Measurements from ENCODE around the gene KSR2. TPM values are rescaled to one million over a fixed set of nuclear protein-coding genes. Genes with fewer than 3 reads are reported as not detected.

The KSR2 gene
- total RNA-seq, 1 experiment from 2014 or later: 0.06 TPM

DNA sequence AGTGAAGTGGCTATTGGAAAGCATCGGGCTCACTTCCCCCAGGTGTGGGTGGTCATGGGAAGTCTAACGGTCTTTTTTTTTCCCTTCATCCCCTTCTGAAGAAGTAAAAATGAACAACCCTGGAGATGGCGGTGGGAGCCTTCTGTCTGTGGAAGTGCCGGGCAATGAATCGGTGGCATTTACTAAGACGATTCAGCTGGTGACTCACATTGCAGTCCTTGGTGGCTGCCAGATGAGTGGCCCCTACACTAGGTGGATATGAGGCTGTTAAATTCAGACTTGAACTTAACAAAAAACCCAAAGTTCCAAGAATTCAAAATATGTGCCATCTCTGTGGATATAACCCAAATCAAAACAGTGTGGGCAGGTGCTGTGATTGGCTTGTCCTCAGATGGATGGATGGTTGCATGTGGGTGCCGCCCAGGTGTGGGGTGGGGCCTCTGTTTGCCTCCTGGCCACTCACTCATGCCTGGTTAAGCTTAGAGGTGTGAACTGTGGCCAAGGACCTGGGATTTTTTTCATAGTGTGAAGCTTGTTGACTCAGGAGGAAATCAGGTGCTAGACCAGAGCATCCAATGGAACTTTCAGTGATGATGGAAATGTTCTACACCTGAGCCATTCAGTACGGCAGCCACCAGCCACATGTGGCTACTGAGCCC is 430.6 kb downstream of the KSR2 start:
- H3K36me3 ChIP-seq: no peaks in the 10 kb centered on the region
- H3K9me3 ChIP-seq (replicated peaks): no peaks in the 10 kb centered on the region
- no peaks in the 10 kb centered on the region for H3K4me1 ChIP-seq
- no peak for DNase-seq
- H3K27ac ChIP-seq: no peak overlapping the region
- H3K27me3 ChIP-seq: no peaks in the 10 kb centered on the region
- no peak overlapping the region for H3K4me3 ChIP-seq

DNA sequence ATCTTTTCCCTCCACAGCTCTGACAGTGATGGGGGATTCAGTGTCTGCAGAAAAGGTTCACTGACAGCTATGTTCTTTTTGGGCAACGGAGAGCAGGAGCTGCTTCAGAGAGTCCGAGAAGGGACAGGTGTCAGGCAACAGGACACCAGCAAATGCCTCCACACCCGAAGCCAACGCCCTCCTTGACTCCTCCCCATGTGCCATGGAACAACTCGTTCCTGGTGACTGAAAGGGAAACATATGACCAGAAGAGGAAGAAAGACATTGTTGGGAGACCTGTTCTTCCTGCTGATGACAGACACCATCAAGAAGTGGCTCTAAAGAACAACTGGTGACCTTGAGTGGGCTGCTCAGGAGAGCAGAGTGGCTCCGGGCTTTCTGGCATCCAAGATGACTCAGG is 435.1 kb downstream of the KSR2 start:
- peak; percentile 11 to 38 for DNase-seq
- Histone ChIP-seq H3K27ac (no peak overlapping the region), H3K36me3 (no peaks in the 10 kb centered on the region)

DNA sequence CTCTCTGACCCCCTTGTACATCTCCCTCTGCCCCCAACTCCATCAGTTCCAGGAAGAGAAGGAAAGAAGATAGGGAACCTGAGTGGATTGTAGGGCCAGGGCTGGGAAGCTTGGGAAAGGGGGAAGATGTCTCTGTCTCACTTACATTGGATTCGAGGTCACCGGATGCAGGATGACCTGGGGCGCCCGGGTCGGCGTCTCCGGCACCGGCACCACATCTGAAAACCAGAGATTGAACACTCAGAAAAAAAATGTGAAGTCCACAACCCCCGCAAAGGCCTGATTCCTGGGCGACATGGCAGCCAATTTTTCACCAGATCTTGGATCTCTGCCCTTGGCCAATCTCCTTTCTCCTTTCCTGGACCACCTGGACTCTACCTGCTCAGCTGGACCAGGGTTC is 438.0 kb downstream of the KSR2 start:
- Histone ChIP-seq H3K4me1 (peaks cover 30% of the 10 kb centered on the region), H3K9me3 (replicated peaks) (no peaks in the 10 kb centered on the region), H3K36me3 (no peaks in the 10 kb centered on the region), H3K27ac (no peak overlapping the region), H3K27me3 (no peaks in the 10 kb centered on the region), H3K4me3 (no peak overlapping the region)
- DNase-seq: no peak

More for the DNA sequence above, 435.1 kb downstream of the KSR2 start:
- Histone ChIP-seq H3K9me3 (replicated peaks) (no peaks in the 10 kb centered on the region), H3K4me1 (peaks cover 4% of the 10 kb centered on the region), H3K4me3 (no peak overlapping the region), H3K27me3 (no peaks in the 10 kb centered on the region)

DNA sequence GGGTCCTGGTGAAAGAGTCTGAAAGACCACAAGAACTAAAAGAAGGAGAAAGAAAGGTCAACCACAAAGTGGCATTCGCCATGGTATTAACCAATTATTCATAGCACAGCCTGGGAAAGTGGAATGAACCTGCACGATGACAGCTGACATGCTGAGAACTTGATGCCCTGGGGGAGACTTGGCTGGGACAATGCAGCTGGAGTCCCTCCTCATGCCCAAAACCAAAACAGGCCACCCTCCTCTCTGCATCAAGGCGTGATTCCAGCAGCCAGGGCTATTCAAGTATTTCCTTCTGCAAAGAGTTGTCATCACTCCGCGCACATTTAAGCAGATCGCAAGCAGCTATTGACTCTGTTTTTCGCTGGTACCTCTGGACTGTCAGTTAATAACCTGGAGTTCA is 440.3 kb downstream of the KSR2 start:
- Histone ChIP-seq H3K27ac (peak overlapping the region; percentile 66), H3K36me3 (no peaks in the 10 kb centered on the region), H3K27me3 (no peaks in the 10 kb centered on the region), H3K9me3 (replicated peaks) (no peaks in the 10 kb centered on the region), H3K4me3 (no peak overlapping the region), H3K4me1 (peaks cover 37% of the 10 kb centered on the region)
- peak; percentile 87 to 94 for DNase-seq

DNA sequence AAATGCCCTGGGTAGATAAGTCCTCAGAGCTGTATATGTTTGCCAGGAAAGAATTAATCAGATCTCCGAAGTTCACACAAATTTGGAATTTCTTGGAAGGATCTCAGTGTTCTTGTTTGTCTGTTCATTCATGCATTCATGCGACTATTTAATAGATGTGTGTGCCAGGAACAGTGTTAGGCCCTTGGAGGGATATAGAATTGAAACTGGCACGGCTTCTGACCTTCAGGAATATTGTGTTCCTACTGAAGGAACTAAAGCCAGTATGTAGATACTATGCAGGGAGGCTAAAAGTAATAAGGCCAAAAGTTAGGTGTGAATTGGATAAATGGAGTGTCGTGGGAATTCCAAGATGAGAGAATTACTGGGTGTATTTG is 441.3 kb downstream of the KSR2 start:
- Histone ChIP-seq H3K27ac (peak overlapping the region; percentile 66), H3K36me3 (no peaks in the 10 kb centered on the region), H3K27me3 (no peaks in the 10 kb centered on the region), H3K4me1 (peaks cover 37% of the 10 kb centered on the region), H3K4me3 (no peak overlapping the region), H3K9me3 (replicated peaks) (no peaks in the 10 kb centered on the region)
- DNase-seq: no peak

DNA sequence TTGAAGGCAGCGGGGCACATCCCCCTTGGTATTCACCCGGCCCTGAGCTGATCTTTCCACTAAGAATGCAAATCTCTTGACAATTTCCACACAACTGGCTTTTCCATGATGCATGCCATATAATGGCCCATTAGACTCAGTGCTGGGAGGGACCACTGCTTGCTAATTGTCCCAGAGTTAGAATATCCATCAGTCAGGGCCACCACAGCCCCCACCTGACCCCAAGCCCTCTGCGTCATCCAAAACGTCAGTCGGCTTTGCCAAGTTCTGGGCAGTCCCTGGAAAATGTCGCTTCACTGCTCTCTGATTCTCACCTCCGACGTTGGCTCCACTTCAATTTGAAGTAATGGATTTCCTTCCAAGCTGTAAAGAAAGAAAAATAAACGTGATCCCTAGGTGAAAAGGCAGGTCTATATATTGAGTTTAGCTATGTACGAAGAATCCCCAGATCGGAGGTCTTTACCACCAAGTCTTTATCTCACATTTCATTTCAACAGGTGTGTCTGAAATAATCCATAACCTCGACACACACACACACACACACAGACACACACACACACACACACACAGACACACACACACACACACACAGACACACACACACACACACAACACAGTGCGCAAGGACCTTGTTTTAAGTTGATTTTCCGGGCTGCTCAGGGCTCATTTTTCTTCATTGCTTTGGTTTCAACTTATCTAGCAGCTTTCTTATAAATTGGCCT is 441.9 kb downstream of the KSR2 start:
- Histone ChIP-seq H3K9me3 (replicated peaks) (no peaks in the 10 kb centered on the region), H3K36me3 (no peaks in the 10 kb centered on the region), H3K27me3 (no peaks in the 10 kb centered on the region), H3K4me1 (peaks cover 37% of the 10 kb centered on the region), H3K4me3 (no peak overlapping the region), H3K27ac (peak overlapping the region; percentile 66)
- peak in 1 of 2 experiments; percentile 34 for DNase-seq

DNA sequence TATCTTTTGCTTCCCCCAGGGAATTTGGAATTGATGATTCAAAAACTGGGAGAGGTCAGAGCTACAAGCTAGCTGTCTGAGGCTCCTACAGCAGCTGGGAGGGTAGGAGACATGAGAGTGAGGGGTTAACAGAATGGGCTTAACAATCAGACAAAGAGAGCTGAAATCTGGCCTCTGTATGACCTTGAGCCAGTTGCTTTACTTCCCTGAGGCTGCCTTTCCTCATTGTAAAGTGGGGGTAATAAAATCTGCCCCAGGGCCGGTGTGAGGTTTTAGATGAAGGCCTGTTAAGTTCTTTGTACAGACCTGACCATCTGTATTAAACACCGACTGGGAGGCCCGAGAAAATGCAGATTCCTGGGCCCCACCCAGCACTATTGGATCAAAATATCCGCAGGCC is 443.0 kb downstream of the KSR2 start:
- Histone ChIP-seq H3K36me3 (no peaks in the 10 kb centered on the region), H3K4me1 (peaks cover 37% of the 10 kb centered on the region), H3K9me3 (replicated peaks) (no peaks in the 10 kb centered on the region), H3K27me3 (no peaks in the 10 kb centered on the region), H3K27ac (peak overlapping the region; percentile 66; the same call in 1 of the 2 replicates), H3K4me3 (no peak overlapping the region)
- DNase-seq: peak; percentile 55 to 84

DNA sequence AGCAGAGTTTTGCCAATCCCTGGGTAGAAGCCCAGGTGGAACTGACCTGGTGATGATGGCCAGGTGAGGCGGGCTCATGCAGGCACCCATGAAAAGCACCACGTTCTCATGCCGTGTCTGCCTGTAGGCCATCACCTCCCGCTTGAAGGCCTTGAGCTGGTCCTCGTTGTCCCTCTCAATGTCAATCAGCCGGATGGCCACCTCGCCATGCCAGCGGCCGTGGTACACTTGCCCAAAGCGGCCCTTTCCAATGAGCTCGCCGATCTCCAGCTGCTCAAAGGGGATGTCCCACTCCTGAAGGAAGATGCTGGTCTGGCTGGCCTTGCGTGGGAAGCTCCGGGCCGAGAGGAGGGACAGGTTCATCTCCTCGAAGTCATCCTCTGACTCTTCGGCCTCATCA is 444.0 kb downstream of the KSR2 start:
- H3K36me3 ChIP-seq: no peaks in the 10 kb centered on the region
- peaks cover 37% of the 10 kb centered on the region for H3K4me1 ChIP-seq
- no peak overlapping the region for H3K4me3 ChIP-seq
- no peak for DNase-seq
- H3K27ac ChIP-seq: no peak overlapping the region
- no peaks in the 10 kb centered on the region for H3K27me3 ChIP-seq
- H3K9me3 ChIP-seq (replicated peaks): no peaks in the 10 kb centered on the region

DNA sequence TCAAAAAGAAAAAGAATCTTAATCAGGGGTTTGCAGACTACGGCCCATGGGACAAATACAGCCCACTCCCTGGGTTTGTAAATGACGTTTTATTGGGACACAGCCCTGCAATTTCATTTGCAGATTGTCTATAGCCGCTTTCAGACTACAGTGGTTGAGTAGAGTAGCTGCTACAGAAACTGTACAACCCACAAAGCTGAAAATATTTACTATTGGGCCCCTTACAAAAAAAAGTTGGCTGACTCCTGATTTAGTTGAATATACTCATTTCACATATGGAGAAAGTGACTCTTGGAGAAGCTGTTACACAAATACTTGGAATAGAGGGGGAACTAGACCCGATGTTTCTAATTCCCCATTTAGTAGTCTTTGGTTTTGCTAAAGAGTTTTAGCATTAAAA is 444.8 kb downstream of the KSR2 start:
- DNase-seq: no peak
- Histone ChIP-seq H3K9me3 (replicated peaks) (no peaks in the 10 kb centered on the region), H3K27me3 (no peaks in the 10 kb centered on the region), H3K4me1 (peaks cover 36% of the 10 kb centered on the region), H3K4me3 (no peak overlapping the region), H3K27ac (no peak overlapping the region), H3K36me3 (no peaks in the 10 kb centered on the region)

DNA sequence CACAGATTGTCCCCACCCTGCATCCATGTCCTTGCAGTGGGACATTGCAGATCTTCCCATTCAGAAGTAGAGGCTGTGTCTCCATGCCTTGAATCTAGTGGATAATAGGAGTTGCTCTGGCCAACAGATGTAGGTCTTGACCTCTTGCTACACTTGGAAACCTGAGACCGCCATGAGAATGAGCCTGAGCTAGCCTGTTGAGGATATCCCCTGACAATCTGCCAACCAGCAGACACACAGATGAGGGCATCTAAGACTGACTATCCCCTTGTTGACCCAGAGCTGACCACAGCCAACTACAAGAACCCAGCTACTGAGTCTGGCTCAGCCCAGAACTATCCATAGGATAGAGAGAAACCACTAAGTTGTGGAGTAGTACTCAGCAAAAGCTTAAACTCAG is 446.2 kb downstream of the KSR2 start:
- Histone ChIP-seq H3K9me3 (replicated peaks) (no peaks in the 10 kb centered on the region), H3K36me3 (no peaks in the 10 kb centered on the region), H3K4me1 (peaks cover 25% of the 10 kb centered on the region), H3K27ac (no peak overlapping the region), H3K27me3 (no peaks in the 10 kb centered on the region), H3K4me3 (no peak overlapping the region)
- peak in 1 of 2 experiments; percentile 26 for DNase-seq

DNA sequence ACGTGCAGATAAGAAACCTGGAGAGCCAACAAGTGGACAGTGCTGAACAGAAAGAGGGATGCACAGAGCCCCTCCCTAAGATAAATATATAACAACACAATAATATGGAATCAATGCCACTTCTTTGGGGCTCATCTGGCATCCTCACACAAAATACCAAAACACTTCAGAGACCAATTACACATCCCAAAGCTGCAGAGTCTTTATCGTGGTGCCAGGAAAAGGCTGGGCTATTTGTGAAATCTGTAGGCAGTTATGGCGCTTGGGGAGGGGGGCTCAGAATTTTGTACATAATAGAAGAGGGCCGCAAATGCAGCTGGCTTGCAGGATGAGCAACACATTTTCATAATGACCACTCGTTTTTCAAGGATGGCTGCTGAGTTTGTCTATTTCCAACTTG is 446.9 kb downstream of the KSR2 start:
- Histone ChIP-seq H3K27me3 (no peaks in the 10 kb centered on the region), H3K4me1 (peaks cover 19% of the 10 kb centered on the region), H3K36me3 (no peaks in the 10 kb centered on the region), H3K9me3 (replicated peaks) (no peaks in the 10 kb centered on the region), H3K27ac (no peak overlapping the region), H3K4me3 (no peak overlapping the region)
- no peak for DNase-seq

DNA sequence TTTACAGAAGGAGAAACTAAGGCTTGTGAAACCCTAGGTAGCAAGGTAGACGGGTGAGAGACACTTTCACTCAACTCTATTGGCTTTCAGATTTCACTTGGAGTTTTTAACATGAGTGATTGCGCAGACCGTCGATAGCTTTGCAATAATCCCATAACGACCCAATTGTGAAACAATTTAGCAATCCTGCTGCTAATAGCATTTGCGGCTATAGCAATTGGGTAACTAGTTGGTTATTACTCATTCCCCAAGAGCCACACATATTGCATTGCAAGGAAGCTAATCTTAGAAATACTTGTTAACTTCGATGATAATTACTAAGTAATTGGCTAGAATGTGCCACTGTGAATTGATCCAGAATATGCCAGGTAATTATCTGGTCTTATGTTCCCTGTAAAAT is 447.4 kb downstream of the KSR2 start:
- DNase-seq: no peak
- H3K9me3 ChIP-seq (replicated peaks): no peaks in the 10 kb centered on the region

DNA sequence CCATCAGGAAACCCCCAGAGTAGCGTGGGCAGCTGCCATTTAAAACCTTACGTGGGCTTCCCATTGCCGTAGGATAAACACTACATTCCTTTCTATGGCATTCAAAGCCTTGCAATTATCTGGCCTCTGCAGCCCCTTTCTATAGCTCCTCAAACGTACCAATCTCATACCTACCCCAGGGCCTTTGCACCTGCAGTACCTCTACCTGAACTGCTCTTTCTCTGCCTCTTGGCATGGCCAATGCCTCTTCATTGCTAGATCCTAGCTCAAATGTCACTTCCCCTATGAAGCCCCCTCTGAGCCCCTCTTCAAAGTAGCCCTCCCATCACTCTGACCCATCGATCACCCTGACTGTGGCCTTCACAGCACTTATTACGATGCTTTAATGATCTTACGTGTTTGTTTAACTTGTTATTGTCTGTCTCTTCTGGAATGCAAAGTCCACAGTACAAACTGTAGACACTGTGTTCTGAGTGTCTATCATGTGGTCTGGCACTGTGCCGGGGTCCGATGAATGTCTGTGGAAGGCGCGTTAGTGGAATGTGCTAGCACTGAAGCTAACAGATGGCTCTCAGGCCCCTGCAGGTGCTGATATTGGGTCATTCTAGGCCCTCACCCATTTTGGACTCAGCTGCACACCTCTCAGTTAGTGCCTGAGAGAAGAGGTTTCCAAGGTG is 450.1 kb downstream of the KSR2 start:
- Histone ChIP-seq H3K4me3 (no peak overlapping the region), H3K36me3 (no peaks in the 10 kb centered on the region), H3K4me1 (no peaks in the 10 kb centered on the region), H3K27ac (no peak overlapping the region), H3K27me3 (no peaks in the 10 kb centered on the region), H3K9me3 (replicated peaks) (no peaks in the 10 kb centered on the region)
- DNase-seq: peak; percentile 47 to 48

More for the DNA sequence above, 447.4 kb downstream of the KSR2 start:
- H3K4me1 ChIP-seq: peaks cover 13% of the 10 kb centered on the region
- no peaks in the 10 kb centered on the region for H3K27me3 ChIP-seq
- no peaks in the 10 kb centered on the region for H3K36me3 ChIP-seq
- no peak overlapping the region for H3K27ac ChIP-seq
- no peak overlapping the region for H3K4me3 ChIP-seq

DNA sequence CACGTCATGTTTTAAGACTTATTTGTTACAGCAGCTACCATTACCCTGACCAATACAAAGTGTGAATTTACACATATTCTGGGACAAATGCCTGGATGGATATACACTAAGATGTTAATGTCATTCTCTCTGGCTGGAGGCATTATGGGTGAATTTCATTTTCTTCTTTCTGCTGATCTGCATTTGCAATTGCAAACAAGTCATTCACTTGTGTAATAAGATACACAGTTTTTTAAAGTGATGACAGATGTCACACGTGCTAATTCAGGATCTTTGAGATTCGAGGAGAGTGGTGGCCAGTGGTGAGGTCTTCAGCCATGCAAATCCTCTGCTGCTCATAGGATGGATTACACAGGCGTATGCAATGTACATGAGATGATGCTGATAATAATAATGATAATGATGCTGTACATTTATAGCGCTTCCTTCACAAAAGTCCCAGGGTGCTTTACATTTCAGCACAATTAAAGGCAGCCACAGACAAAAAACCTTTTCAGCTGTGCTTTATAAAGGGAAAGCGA is 451.5 kb downstream of the KSR2 start:
- Histone ChIP-seq H3K27ac (no peak overlapping the region), H3K4me3 (no peak overlapping the region), H3K9me3 (replicated peaks) (no peaks in the 10 kb centered on the region), H3K27me3 (no peaks in the 10 kb centered on the region), H3K4me1 (no peaks in the 10 kb centered on the region), H3K36me3 (no peaks in the 10 kb centered on the region)
- no peak for DNase-seq

DNA sequence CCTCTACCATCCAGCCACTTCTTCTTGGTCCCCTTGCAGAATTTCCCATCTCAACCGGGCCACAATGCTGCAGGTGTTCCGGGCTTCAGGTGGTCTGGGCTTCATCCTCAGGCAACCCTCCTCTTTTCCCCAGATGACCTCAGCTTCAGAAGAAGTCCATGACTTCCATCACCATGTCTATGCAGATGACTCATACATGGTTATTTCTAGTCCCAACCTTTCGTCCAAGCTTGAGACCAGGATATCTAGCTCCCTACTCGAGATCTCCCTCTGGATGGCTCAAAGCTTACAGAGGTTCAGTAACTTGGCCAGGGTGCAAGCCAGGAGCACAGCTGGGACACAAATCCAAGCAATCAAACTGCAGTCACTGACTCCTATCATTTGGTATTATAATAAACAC is 452.8 kb downstream of the KSR2 start:
- Histone ChIP-seq H3K4me3 (no peak overlapping the region), H3K9me3 (replicated peaks) (no peaks in the 10 kb centered on the region), H3K36me3 (no peaks in the 10 kb centered on the region), H3K4me1 (no peaks in the 10 kb centered on the region), H3K27ac (no peak overlapping the region), H3K27me3 (no peaks in the 10 kb centered on the region)
- DNase-seq: no peak
